DND-41 (cell line): ENCODE data around the gene TMTC4.

ENCODE experiments used
- CTCF ChIP-seq: IDR thresholded peaks from 2 replicates; pipeline ENCODE4 v1.5.1; 2012; ENCODE audit warnings: borderline replicate concordance, low read length, moderate library complexity, mild to moderate bottlenecking; ENCODE audit not compliant: poor library complexity, severe bottlenecking; ENCODE audit errors: extremely low read depth
- EZH2 ChIP-seq: IDR thresholded peaks from 3 replicates; pipeline ENCODE4 v1.6.1; 2012; ENCODE audit warnings: borderline replicate concordance, low read depth, mild to moderate bottlenecking, moderate library complexity, low read length, inconsistent platforms; ENCODE audit not compliant: severe bottlenecking

GRCh38 chr13:100673713-100674571 lies 653 bp downstream of the TMTC4 start:
- TF ChIP-seq CTCF (no peak), EZH2 (no peak)
